Measurements from ENCODE around the gene PSTPIP1. TPM values are rescaled to one million over a fixed set of nuclear protein-coding genes. Genes with fewer than 3 reads are reported as not detected.

The PSTPIP1 gene
- total RNA-seq, result 33.7 and 42.7 TPM in 2 replicates

DNA sequence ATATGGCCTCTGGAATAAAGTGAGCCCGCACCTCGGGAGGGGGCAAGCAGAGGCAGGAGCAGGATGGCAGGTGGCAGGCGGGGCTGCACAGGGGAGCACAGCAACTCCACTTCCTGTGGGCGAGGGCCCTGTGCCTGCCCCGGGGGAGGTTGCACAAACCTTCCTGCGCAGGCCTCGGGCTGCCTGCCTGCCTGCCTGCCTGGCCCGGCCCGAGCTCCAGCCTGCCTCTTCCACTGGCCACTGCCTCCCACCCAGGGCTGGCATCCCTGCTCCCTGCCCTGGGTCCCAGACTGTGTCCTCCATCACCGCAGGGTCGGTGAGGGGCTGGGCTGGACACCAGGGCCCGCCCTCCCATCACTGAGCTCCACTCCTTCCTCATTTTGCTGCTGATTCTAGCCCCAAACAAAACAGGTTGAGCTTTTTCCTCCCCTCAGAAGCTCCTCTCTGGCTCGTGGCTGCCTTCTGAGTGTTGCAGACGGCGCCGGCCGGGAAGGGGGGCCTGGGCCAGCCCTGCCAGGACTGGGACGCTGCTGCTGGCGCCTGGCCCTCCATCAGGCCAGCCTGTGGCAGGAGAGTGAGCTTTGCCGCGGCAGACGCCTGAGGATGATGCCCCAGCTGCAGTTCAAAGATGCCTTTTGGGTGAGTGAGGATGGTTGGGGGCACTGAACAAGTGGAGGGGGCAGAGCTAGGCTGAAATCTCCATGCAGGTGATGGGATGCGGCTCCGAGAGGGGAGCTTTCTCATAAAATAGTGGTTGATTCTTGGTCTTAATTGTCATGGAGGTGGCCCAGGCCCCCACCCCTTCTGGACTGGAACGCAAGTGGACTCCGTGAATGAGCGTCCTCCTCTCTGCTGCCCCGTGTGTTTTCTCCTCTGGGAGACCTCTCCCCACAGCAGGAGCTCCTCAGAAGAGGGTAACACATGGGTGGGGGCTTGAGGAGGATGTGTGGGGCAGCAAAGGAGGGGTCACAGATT is at the start of gene PSTPIP1:
TSS of gene PSTPIP1 (plus strand) at position 156 of the 975 bp plus-strand sequence. CDS start at position 604, 448 bp downstream.
- Mint-ChIP-seq H3K27ac (peak within 1 kb of the TSS; percentile 95), H3K4me1 (peaks cover 60% of the 10 kb centered on the region), H3K36me3 (ENCODE audit: low read depth) (peaks cover 15% of the 10 kb centered on the region), H3K4me3 (peak within 1 kb of the TSS; percentile 88), H3K27me3 (no peaks in the 10 kb centered on the region), H3K9me3 (no peaks in the 10 kb centered on the region)
- TF ChIP-seq, protein P1, sequence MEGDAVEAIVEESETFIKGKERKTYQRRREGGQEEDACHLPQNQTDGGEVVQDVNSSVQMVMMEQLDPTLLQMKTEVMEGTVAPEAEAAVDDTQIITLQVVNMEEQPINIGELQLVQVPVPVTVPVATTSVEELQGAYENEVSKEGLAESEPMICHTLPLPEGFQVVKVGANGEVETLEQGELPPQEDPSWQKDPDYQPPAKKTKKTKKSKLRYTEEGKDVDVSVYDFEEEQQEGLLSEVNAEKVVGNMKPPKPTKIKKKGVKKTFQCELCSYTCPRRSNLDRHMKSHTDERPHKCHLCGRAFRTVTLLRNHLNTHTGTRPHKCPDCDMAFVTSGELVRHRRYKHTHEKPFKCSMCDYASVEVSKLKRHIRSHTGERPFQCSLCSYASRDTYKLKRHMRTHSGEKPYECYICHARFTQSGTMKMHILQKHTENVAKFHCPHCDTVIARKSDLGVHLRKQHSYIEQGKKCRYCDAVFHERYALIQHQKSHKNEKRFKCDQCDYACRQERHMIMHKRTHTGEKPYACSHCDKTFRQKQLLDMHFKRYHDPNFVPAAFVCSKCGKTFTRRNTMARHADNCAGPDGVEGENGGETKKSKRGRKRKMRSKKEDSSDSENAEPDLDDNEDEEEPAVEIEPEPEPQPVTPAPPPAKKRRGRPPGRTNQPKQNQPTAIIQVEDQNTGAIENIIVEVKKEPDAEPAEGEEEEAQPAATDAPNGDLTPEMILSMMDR (IDR thresholded peaks at IDR 0.05), result no peak
- DNase-seq (peak; percentile 64), ATAC-seq (ENCODE audit: low read depth) (peak; percentile 90)
- POLR2A ChIA-PET, result interaction anchor here (0.5 to 3.0 kb wide), 21 partner anchors 10 to 1604 kb away, joined by 3 to 16 read pairs (median 5); partner anchors contain the start of genes RCN2, SCAPER and TSPAN3
- CTCF ChIA-PET, result interaction anchor here (0.8 to 1.6 kb wide), 4 partner anchors 22 to 548 kb away, joined by 4 to 5 read pairs (median 4); no protein-coding TSS in a partner anchor
- intact Hi-C loops (cut with micrococcal nuclease), result loop anchor here (1.0 to 2.0 kb wide), 2 partner anchors 16 to 64 kb away; partner anchors contain the start of gene RCN2

DNA sequence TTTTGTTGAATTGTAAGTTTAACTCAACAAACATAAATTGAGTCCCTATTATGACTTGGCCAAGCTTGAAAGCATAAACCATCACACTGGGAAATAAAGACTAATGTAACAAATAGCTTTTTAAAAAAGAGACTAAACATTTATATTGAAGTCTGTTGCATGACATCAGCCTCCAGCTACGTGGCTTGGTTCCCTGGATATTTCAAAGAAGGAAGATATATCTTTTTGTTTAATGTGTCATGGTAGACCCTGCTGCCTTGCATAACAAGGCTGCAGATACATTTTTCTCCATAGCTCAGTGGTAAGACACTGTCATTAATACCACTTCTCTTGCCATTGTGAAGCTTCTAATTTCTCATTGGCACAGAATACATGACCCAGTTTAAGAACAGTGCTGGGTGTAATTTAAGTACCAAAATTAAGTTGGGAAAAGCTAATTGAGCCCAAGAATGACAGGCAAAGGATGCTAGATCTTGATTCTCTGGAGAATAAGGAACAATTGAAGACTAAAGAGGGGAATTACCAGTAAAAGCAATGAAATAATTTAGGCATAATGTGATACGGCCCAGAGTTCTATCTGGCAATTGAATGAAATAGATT is 49.3 kb upstream of the PSTPIP1 start:
- no peak for ATAC-seq (ENCODE audit: low read depth)
- TF ChIP-seq, protein P1 (IDR thresholded peaks at IDR 0.05), result no peak
- peaks cover 56% of the 10 kb centered on the region for H3K36me3 Mint-ChIP-seq (ENCODE audit: low read depth)

DNA sequence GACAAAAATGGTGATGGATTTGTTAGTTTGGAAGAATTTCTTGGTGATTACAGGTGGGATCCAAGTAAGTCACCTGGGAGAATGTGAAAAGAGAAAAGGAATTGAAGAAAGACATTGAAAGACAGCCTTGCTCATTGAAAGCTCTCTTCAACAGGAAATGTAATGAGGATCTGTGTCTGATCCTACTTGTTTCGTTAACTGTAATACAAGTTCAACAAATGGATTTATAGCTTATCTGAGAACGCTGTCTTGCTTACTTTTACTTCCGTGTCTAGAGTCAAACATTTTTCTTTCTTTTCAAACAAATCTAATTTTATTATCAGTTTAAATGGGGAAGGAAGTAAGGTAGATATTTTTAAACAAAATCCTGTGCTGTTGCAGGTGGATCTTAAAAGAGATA is 47.5 kb upstream of the PSTPIP1 start:
- Mint-ChIP-seq H3K27me3 (no peaks in the 10 kb centered on the region), H3K27ac (peak overlapping the region; percentile 76), H3K9me3 (no peaks in the 10 kb centered on the region), H3K4me1 (peaks cover 27% of the 10 kb centered on the region), H3K36me3 (ENCODE audit: low read depth) (peaks cover 64% of the 10 kb centered on the region), H3K4me3 (peak overlapping the region; percentile 12)
- TF ChIP-seq, protein P1 (IDR thresholded peaks at IDR 0.05), result no peak
- DNase-seq (no peak), ATAC-seq (ENCODE audit: low read depth) (no peak)
- ChIA-PET CTCF (interaction anchor here (0.7 to 1.3 kb wide), 2 partner anchors 79 to 215 kb away, joined by 3 to 5 read pairs; no protein-coding TSS in a partner anchor), POLR2A (interaction anchor here (0.9 kb wide), 1 partner anchor 16 kb away, joined by 3 read pairs; the partner anchor contains the start of gene RCN2)
- intact Hi-C loops (cut with micrococcal nuclease), result no loop called here

More for the DNA sequence above, 49.3 kb upstream of the PSTPIP1 start:
- H3K4me1 Mint-ChIP-seq, result peaks cover 27% of the 10 kb centered on the region
- POLR2A ChIA-PET, result interaction anchor here (0.5 to 0.8 kb wide), 3 partner anchors 14 to 44 kb away, joined by 3 read pairs; no protein-coding TSS in a partner anchor
- no peaks in the 10 kb centered on the region for H3K9me3 Mint-ChIP-seq
- no peak overlapping the region for H3K4me3 Mint-ChIP-seq
- intact Hi-C loops (cut with micrococcal nuclease), result no loop called here
- no peak overlapping the region for H3K27ac Mint-ChIP-seq
- no peaks in the 10 kb centered on the region for H3K27me3 Mint-ChIP-seq
- CTCF ChIA-PET, result interaction anchor here (1.6 to 1.9 kb wide), 2 partner anchors 10 to 85 kb away, joined by 3 to 5 read pairs; no protein-coding TSS in a partner anchor
- DNase-seq, result no peak

DNA sequence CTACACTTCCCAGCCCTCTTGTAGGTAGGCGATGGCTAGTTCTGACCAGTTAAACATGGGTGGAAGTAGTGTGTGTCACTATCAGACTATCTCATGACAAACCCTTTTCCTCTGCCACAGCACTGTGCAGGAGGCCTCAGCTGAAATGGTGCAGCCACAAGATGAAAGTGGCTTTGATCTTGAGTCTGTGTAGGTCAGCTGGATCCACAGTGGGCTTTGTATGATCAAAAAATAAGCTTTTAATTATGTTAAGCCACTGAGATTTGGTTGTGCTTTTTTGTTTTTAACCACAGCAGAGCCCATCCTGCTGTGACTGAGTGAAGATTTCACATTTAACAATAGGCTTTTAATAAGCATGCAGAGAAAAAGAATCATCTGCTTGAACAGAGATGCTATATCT is 43.7 kb upstream of the PSTPIP1 start:
- H3K27me3 Mint-ChIP-seq, result no peaks in the 10 kb centered on the region
- no peaks in the 10 kb centered on the region for H3K9me3 Mint-ChIP-seq
- H3K4me3 Mint-ChIP-seq, result no peak overlapping the region
- peaks cover 22% of the 10 kb centered on the region for H3K4me1 Mint-ChIP-seq
- ATAC-seq (ENCODE audit: low read depth), result no peak
- TF ChIP-seq, protein P1 (IDR thresholded peaks at IDR 0.05), result no peak
- peaks cover 40% of the 10 kb centered on the region for H3K36me3 Mint-ChIP-seq (ENCODE audit: low read depth)
- CTCF ChIA-PET, result no interaction called here
- intact Hi-C loops (cut with micrococcal nuclease), result no loop called here
- POLR2A ChIA-PET, result no interaction called here
- DNase-seq, result no peak
- H3K27ac Mint-ChIP-seq, result no peak overlapping the region
